Measurements from ENCODE around the gene IL11. TPM values are rescaled to one million over a fixed set of nuclear protein-coding genes. Genes with fewer than 3 reads are reported as not detected.
"Not testable (repeated sequence)": the region's sequence is repeated elsewhere in the genome, so short reads cannot be mapped to it uniquely, and the experiment has no call there.

The IL11 gene
- total RNA-seq, 2 donors from 2014 or later: 0.92 TPM; not detected in 1

GRCh38 chr19:55333870-55334269, 36.4 kb downstream of the IL11 start:
- ATAC-seq (ENCODE audit: insufficient number of reproducible peaks, low FRiP score, low read depth) (no peak), DNase-seq (ENCODE audit: low spot score) (no peak)
- Histone ChIP-seq H3K9me3 (no peaks in the 10 kb centered on the region), H3K4me3 (no peak overlapping the region), H3K4me1 (ENCODE audit: control insufficient read depth in 1 of 2, low read depth in 2 of 2) (peaks cover 0 to 6% of the 10 kb centered on the region in 2 donors), H3K27ac (no peak overlapping the region), H3K27me3 (replicated peaks; ENCODE audit: insufficient read depth) (no peaks in the 10 kb centered on the region), H3K36me3 (no peaks in the 10 kb centered on the region)
- no peak for TF ChIP-seq CTCF (IDR thresholded peaks at IDR 0.05)

GRCh38 chr19:55329791-55330190, 40.5 kb downstream of the IL11 start:
- H3K4me1 ChIP-seq (ENCODE audit: control insufficient read depth in 1 of 2, low read depth in 2 of 2); H3K4me3 ChIP-seq; H3K36me3 ChIP-seq; H3K9me3 ChIP-seq; DNase-seq (ENCODE audit: low spot score); H3K27ac ChIP-seq; ATAC-seq (ENCODE audit: insufficient number of reproducible peaks, low FRiP score, low read depth); H3K27me3 ChIP-seq (replicated peaks; ENCODE audit: insufficient read depth): not testable (repeated sequence)

- not testable (repeated sequence) for H3K27me3 ChIP-seq (replicated peaks; ENCODE audit: insufficient read depth); DNase-seq (ENCODE audit: low spot score); H3K27ac ChIP-seq; H3K4me1 ChIP-seq (ENCODE audit: control insufficient read depth in 1 of 2, low read depth in 2 of 2); ATAC-seq (ENCODE audit: insufficient number of reproducible peaks, low FRiP score, low read depth); H3K36me3 ChIP-seq; H3K9me3 ChIP-seq; H3K4me3 ChIP-seq
These were observed 41.4 kb downstream of the IL11 start for GRCh38 chr19:55328774-55329318.

- no peak for DNase-seq (ENCODE audit: low spot score)
- ATAC-seq (ENCODE audit: insufficient number of reproducible peaks, low FRiP score, low read depth): no peak
- no peak for TF ChIP-seq CTCF (IDR thresholded peaks at IDR 0.05)
- no peaks in the 10 kb centered on the region for H3K36me3 ChIP-seq
- peak within 1 kb of the TSS in 1 of 2 donors; percentile 12 for H3K27ac ChIP-seq
- no peaks in the 10 kb centered on the region for H3K9me3 ChIP-seq
- H3K27me3 ChIP-seq (replicated peaks; ENCODE audit: insufficient read depth): no peaks in the 10 kb centered on the region
- H3K4me3 ChIP-seq: peak within 1 kb of the TSS; percentile 32
- H3K4me1 ChIP-seq (ENCODE audit: control insufficient read depth in 1 of 2, low read depth in 2 of 2): peaks cover 0 to 3% of the 10 kb centered on the region in 2 donors
These were observed 45.1 kb downstream of the IL11 start, which contains the start of gene TMEM150B for GRCh38 chr19:55325172-55325571. TSS of gene TMEM150B (minus strand) at chr19:55325341. CDS start at chr19:55321036, 4,305 bp downstream.

- Histone ChIP-seq H3K36me3 (no peaks in the 10 kb centered on the region), H3K4me1 (ENCODE audit: control insufficient read depth in 1 of 2, low read depth in 2 of 2) (peaks cover 0 to 3% of the 10 kb centered on the region in 2 donors), H3K4me3 (peak overlapping the region; percentile 32), H3K27me3 (replicated peaks; ENCODE audit: insufficient read depth) (no peaks in the 10 kb centered on the region), H3K9me3 (no peaks in the 10 kb centered on the region), H3K27ac (peak overlapping the region in 1 of 2 donors; percentile 12)
- DNase-seq (ENCODE audit: low spot score) (no peak), ATAC-seq (ENCODE audit: insufficient number of reproducible peaks, low FRiP score, low read depth) (no peak)
- TF ChIP-seq CTCF (IDR thresholded peaks at IDR 0.05): no peak
These were observed 45.6 kb downstream of the IL11 start for GRCh38 chr19:55324662-55325061.

GRCh38 chr19:55322204-55322885, 47.9 kb downstream of the IL11 start:
- no peak for TF ChIP-seq CTCF (IDR thresholded peaks at IDR 0.05)
- no peaks in the 10 kb centered on the region for H3K4me1 ChIP-seq (ENCODE audit: control insufficient read depth in 1 of 2, low read depth in 2 of 2)
- DNase-seq (ENCODE audit: low spot score): no peak
- H3K27me3 ChIP-seq (replicated peaks; ENCODE audit: insufficient read depth): no peaks in the 10 kb centered on the region
- no peaks in the 10 kb centered on the region for H3K36me3 ChIP-seq
- no peaks in the 10 kb centered on the region for H3K9me3 ChIP-seq
- no peak overlapping the region for H3K4me3 ChIP-seq
- H3K27ac ChIP-seq: no peak overlapping the region
- ATAC-seq (ENCODE audit: insufficient number of reproducible peaks, low FRiP score, low read depth): no peak

Data from thoracic aorta (tissue), 2 donors.